Measurements from ENCODE around the gene COBLL1.
"Not testable (repeated sequence)": the region's sequence is repeated elsewhere in the genome, so short reads cannot be mapped to it uniquely, and the experiment has no call there.

Gene COBLL1

DNA sequence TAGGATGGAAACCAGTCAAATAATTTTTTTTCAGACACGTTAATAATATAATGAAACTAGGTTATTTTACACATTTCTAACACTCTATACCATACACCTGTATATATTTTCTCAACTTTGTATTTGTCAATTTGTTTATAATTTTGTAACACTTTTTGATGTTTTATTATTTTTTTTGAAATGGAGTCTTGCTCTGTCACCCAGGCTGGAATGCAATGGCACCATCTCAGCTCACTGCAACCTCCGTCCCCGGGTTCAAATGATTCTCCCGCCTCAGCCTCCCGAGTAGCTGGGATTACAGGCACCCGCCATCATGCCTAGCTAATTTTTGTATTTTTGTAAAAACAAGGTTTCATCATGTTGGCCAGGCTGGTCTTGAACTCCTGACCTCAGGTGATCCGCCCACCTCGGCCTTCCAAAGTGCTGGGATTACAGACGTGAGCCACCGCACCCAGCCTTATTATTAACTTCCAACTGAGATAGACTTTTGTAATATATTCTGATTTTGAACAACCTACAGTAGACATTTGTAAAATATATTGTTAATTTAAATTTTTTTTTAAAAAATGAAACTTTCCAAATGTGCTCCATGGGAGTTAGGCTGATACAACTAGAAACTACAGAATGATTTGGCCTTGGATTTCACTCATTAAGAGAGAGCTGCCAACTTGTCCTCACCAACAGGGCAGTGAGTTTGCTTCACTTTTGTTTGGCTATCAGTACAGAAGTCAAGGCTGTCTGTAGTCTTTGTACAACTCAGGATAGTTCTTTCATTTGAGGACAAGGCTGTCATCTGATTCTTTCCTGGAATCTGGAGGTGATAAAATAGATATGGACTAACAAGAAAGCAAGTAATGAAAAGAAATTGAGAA lies 33.9 kb upstream of the COBLL1 start:
- no peak for TF ChIP-seq POLR2AphosphoS5 (IDR thresholded peaks at IDR 0.05; ENCODE audit: low read depth, low read length)
- TF ChIP-seq POLR2A (IDR thresholded peaks at IDR 0.05; ENCODE audit: low read depth, low read length): no peak
- DNase-seq (ENCODE audit: insufficient read length): no peak
- FAIRE-seq: no peak

DNA sequence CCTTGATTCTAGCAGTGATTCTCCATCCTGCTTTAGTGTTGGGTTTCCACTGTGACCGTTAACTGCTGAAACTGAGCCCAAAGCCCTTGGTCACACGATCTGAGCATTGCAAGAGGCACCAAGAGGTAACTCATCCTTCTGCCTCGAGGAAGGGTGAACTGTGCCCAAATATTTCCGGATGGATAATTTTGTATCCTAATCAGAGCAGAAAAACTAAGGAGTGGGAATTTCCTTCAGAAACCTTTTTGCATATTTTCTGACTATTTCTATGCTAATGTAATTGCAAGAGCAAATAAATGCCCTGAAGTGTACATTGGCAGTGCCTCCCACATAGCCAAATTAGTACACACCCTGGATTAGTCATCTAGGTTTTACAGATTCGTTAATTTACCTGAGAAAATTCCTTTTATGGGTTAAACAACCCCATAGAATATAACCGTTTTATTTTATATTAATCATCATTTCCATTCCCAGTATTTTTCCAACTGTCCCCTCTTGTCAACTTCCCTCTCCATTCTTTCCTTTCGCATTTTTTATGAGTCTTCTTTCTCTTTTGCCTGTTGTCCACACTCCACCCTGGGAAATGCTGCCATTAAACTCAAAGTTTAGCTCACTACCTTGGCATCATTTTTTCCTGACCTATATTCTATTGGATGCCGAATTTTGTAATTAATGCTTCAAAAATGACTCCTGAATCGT lies 31.7 kb upstream of the COBLL1 start:
- FAIRE-seq (no peak), DNase-seq (ENCODE audit: insufficient read length) (no peak)
- TF ChIP-seq POLR2A (IDR thresholded peaks at IDR 0.05; ENCODE audit: low read depth, low read length) (no peak), TAF1 (IDR thresholded peaks at IDR 0.05; ENCODE audit: borderline replicate concordance, low read depth, low read length) (no peak), POLR2AphosphoS5 (IDR thresholded peaks at IDR 0.05; ENCODE audit: low read depth, low read length) (no peak)

DNA sequence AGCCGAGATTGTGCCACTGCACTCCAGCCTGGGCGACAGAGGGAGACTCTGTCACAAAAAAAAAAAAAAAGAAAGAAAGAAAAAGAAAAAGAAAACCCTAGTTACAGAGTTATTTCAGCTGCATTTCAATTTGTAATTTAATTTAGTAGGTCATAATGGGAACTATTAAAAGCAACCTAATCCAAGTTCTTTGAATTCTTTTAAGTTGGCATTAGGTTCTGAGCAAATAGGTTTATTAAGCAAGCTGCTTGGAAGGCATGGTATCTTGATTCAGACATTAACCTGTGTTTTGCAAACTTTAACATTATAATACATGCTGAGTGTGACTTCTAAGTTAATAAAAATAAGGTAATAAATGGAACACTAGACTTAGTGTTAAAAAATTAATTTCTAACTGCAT lies 29.8 kb upstream of the COBLL1 start:
- TF ChIP-seq TAF1 (IDR thresholded peaks at IDR 0.05; ENCODE audit: borderline replicate concordance, low read depth, low read length) (no peak), POLR2A (IDR thresholded peaks at IDR 0.05; ENCODE audit: low read depth, low read length) (no peak), POLR2AphosphoS5 (IDR thresholded peaks at IDR 0.05; ENCODE audit: low read depth, low read length) (no peak)
- DNase-seq (ENCODE audit: insufficient read length) (no peak), FAIRE-seq (no peak)

DNA sequence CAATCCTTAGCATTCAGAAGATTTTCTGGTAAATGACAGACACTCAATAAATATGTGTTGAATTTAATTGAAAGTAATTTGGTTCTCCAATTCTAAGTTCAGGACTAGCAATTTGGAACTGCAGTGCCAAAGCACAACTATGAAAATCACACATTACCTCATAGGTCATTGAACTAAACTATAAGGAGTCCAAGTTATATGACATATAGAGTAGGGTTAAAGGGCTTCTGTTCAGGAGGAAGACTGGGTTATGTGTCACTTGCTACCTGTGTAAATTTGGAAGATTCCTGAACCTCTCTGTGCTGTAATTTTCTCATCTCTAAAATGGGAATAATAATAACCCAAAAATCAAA lies 27.8 kb upstream of the COBLL1 start:
- DNase-seq (ENCODE audit: insufficient read length) (no peak), FAIRE-seq (no peak)
- TF ChIP-seq TAF1 (IDR thresholded peaks at IDR 0.05; ENCODE audit: borderline replicate concordance, low read depth, low read length): no peak
- TF ChIP-seq POLR2AphosphoS5 (IDR thresholded peaks at IDR 0.05; ENCODE audit: low read depth, low read length): no peak
- no peak for TF ChIP-seq POLR2A (IDR thresholded peaks at IDR 0.05; ENCODE audit: low read depth, low read length)

DNA sequence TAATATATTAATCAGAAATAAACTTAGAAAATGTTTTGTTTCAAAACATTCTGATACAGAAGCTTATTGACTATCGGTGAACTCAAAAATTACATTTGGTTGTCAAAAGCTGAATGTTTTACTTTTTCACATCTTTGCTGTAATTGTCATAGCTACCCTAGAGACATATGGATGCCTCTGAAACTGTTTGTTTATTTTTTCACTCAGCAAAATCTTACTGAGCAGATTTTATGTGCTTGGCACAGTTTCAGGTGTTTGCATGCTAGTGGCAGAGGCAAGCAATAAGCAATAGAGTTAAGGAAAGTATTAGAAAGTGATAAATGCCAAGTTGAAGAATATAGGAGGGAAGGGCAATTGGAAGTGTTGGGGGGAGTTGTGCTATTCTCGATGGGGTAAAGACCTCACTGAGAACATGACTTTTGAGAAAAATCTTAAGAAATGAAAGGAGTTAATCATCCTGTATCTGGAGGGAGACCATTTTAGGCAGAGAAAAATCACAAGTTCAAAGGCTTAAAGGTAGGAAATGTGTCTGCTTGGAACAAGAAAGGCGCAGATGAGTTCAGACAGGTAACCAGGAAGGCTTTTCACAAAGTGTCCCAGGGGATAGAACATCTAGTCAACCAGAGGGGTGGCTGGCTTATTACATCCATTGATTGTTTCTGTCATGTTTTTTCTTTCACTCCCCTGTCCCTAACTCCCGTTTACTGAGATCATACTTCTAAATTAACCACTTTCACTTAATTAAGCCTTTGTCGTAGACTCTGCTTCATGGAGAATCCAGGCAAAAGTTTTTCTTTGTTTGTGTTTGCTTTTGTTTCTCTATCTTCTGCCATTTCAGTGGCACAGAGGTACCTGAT lies 27.2 kb upstream of the COBLL1 start:
- DNase-seq (ENCODE audit: insufficient read length) (no peak), FAIRE-seq (no peak)
- TF ChIP-seq POLR2AphosphoS5 (IDR thresholded peaks at IDR 0.05; ENCODE audit: low read depth, low read length) (no peak), POLR2A (IDR thresholded peaks at IDR 0.05; ENCODE audit: low read depth, low read length) (no peak), TAF1 (IDR thresholded peaks at IDR 0.05; ENCODE audit: borderline replicate concordance, low read depth, low read length) (no peak)

DNA sequence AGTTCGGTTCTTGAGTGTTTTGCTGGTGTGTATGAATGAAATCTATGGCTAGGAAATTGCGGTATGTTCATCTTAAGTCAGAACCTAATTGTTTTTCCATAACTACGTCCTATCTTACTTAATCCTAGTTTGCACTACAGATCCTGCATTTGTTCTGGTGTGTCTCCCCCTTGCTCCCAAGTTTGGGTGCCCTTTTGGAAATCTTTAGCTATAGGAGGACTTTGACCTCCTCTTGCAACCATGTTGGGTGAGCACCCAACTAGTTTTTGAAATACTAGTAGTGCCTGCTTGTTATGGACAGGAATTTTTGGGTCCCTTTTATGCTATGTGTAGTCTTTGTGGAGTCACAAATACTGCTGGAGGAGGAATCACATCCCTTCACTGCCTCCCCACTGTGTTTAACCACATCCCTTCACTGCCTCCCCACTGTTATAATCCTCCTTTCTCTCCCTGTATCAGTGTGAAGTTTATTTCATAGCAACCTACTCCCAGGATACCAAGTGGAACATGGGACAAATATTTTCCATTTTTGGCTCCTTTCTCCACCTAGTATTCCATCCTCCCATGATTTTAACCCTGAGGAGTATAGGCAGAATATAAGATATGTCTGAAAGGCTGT lies 26.3 kb upstream of the COBLL1 start:
- FAIRE-seq: no peak
- TF ChIP-seq POLR2AphosphoS5 (IDR thresholded peaks at IDR 0.05; ENCODE audit: low read depth, low read length) (no peak), POLR2A (IDR thresholded peaks at IDR 0.05; ENCODE audit: low read depth, low read length) (no peak), TAF1 (IDR thresholded peaks at IDR 0.05; ENCODE audit: borderline replicate concordance, low read depth, low read length) (no peak)
- no peak for DNase-seq (ENCODE audit: insufficient read length)

DNA sequence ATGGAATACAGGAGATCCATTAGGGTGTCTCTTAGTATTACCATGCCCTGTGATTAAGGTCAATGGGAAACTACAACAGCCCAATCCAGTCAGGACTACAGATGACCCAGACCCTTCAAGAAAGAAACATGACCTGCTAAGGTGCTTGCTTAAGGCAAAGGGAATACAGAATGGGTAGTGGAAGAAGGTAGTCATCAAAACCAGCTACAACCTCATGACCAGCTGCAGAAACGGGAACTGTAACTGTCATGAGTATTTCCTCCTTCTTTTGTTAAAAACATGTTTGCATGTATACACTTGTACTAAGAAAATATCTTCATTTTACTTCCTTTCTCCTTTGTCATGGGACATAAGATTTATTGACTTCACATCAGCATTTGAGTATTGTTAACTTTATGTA lies 24.8 kb upstream of the COBLL1 start:
- FAIRE-seq; DNase-seq (ENCODE audit: insufficient read length): not testable (repeated sequence)

DNA sequence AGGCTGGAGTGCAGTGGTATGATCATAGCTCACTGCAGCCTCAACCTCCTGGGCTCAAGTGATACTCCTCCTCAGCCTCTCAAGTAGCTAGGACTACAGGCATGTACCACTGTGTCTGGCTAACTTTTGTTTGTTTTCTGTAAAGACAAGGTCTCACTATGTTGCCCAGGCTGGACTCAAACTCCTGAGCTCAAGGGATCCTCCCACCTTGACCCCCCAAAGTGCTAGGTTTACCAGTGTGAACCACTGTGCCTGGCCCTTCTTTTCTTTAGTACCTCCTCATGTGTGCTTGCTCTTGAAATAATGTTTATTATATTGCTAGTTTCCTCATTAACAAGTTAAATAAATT lies 19.0 kb upstream of the COBLL1 start:
- FAIRE-seq (no peak), DNase-seq (ENCODE audit: insufficient read length) (no peak)
- TF ChIP-seq POLR2A (IDR thresholded peaks at IDR 0.05; ENCODE audit: low read depth, low read length) (no peak), POLR2AphosphoS5 (IDR thresholded peaks at IDR 0.05; ENCODE audit: low read depth, low read length) (no peak), TAF1 (IDR thresholded peaks at IDR 0.05; ENCODE audit: borderline replicate concordance, low read depth, low read length) (no peak)

DNA sequence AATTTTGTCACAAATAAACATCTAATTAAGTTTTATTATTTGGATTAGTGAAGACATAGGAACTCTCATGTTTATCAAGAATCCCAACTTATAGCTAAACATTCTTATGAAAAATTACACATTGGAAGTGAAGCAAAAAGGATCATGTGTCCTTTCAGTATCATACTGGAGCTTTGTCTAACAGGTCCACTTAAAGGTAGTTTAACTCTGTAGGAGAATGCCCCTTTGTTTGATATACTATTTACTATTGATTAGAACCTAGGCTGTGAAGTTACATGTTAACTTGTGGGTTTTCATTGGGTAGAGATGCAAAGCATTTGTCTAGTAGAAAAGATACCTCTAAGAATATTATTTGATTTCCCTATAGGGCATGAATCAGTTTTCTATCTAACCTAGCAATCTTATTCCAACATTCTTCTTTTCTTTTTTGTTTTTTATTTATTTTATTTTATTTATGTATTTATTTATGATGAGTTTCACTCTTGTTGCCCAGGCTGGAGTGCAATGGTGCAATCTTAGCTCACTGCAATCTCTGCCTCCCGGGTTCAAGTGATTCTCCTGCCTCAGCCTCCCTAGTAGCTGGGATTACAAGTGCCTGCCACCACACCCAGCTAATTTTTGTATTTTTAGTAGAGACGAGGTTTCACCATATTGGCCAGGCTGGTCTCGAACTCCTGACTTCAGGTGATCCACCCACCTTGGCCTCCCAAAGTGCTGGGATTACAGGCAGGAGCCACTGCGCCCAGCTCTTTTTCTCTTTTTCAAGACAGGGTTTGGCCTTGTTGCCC lies 18.5 kb upstream of the COBLL1 start:
- not testable (repeated sequence) for FAIRE-seq; DNase-seq (ENCODE audit: insufficient read length)

DNA sequence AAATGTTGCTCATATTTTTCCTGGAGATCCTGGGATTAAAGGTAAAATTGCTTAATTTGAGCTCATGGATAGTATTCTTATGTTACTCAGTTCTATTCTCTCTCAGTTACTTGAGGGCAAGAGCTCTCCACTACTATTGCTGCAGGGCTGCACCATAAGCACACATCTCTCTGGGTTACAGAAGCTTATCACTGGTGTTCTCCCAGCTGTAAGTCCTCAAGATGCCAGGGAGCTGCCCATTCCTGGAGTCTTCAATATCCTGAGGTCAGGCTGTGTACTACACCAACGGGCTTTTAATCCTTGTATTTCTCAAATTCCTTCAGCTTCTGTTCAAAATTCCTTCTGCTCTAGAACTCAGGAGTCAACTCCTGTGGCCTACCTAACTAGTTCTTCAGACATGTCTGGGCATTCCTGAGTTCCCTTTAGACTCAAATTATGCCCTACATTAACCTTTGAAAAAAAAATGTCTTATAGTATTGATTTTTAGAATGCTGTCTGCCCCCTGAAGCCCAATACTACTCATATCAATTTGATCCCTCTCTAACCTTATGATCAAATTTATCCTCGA lies 17.7 kb upstream of the COBLL1 start:
- FAIRE-seq: no peak
- no peak for TF ChIP-seq POLR2A (IDR thresholded peaks at IDR 0.05; ENCODE audit: low read depth, low read length)
- TF ChIP-seq TAF1 (IDR thresholded peaks at IDR 0.05; ENCODE audit: borderline replicate concordance, low read depth, low read length): no peak
- TF ChIP-seq POLR2AphosphoS5 (IDR thresholded peaks at IDR 0.05; ENCODE audit: low read depth, low read length): no peak

DNA sequence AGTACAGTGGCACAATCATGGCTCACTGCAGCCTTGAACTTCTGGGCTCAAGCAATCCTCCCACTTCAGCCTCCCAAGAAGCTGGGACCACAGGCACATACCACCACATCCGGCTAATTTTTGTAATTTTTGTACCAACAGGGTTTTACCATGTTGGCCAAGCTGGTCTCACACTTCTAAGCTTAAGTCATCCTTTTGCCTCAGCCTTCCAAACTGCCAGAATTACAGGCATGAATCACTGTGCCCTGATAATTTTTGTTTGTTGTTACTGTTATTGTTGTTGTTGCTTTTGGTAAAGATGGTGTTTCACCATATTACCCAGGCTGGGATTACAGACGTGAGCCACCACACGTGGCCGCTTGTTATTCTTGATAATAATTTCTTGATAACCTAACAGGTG lies 10.5 kb upstream of the COBLL1 start:
- no peak for TF ChIP-seq TAF1 (IDR thresholded peaks at IDR 0.05; ENCODE audit: borderline replicate concordance, low read depth, low read length)
- no peak for TF ChIP-seq POLR2AphosphoS5 (IDR thresholded peaks at IDR 0.05; ENCODE audit: low read depth, low read length)
- FAIRE-seq: no peak

More for the DNA sequence above, 17.7 kb upstream of the COBLL1 start:
- no peak for DNase-seq (ENCODE audit: insufficient read length)

More for the DNA sequence above, 10.5 kb upstream of the COBLL1 start:
- DNase-seq (ENCODE audit: insufficient read length): no peak

All from GM12892 (cell line).